VCaP (cell line): ENCODE data around the gene SUSD3.

Experiments used
- H3K27ac ChIP-seq: fragments of 450-650 bp; 2 replicates; pipeline ENCODE4 v1.5.1; 2017
- TF ChIP-seq, protein P1 (sequence below): fragments of 450-650 bp; conservative IDR thresholded peaks from 2 replicates; pipeline ENCODE4 v1.5.1; 2017; ENCODE audit warnings: mild to moderate bottlenecking, moderate library complexity

Gene SUSD3

DNA sequence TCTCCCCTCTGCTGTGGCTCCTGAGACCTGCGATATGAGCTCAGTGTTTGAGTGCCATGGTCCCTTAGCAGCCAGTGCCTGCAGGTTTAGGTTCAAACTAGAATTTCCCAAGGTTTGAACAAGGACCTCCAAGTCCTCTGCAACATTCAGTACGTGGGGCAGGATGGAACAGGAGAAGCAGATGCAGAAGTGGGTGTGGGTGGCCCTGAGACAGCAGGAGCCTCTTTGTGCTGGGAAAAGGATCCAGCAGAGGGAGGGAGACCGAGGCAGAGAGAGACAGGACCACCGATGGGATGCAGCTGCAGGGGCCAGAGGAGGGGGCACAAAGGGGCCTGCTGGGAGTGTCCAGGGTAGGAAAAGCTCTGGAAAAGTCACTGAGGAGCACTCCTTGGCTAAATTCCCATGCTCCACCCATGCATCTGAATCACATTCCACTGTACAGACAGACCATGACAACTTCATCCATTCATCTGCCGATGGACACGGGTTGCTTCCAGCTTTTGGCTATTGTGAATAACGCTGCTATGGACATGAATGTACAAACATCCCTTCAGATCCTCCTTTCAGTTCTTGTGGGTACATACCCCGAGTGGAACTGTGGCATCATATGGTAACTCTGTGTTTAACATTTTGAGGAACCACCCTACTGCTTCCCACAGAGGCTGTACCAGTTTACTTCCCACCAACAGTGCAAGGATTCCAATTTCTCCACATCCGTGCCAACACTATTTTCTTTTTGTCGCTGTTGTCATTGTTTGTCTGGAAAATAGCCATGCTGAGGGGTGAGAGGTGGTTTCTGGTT is 26.7 kb upstream of the SUSD3 start:
- H3K27ac ChIP-seq, result no peak overlapping the region
- TF ChIP-seq, protein P1, sequence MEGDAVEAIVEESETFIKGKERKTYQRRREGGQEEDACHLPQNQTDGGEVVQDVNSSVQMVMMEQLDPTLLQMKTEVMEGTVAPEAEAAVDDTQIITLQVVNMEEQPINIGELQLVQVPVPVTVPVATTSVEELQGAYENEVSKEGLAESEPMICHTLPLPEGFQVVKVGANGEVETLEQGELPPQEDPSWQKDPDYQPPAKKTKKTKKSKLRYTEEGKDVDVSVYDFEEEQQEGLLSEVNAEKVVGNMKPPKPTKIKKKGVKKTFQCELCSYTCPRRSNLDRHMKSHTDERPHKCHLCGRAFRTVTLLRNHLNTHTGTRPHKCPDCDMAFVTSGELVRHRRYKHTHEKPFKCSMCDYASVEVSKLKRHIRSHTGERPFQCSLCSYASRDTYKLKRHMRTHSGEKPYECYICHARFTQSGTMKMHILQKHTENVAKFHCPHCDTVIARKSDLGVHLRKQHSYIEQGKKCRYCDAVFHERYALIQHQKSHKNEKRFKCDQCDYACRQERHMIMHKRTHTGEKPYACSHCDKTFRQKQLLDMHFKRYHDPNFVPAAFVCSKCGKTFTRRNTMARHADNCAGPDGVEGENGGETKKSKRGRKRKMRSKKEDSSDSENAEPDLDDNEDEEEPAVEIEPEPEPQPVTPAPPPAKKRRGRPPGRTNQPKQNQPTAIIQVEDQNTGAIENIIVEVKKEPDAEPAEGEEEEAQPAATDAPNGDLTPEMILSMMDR, result no peak

GRCh38 chr9:93032545-93032944 is 26.0 kb upstream of the SUSD3 start:
- TF ChIP-seq, protein P1, result no peak
- no peak overlapping the region for H3K27ac ChIP-seq

DNA sequence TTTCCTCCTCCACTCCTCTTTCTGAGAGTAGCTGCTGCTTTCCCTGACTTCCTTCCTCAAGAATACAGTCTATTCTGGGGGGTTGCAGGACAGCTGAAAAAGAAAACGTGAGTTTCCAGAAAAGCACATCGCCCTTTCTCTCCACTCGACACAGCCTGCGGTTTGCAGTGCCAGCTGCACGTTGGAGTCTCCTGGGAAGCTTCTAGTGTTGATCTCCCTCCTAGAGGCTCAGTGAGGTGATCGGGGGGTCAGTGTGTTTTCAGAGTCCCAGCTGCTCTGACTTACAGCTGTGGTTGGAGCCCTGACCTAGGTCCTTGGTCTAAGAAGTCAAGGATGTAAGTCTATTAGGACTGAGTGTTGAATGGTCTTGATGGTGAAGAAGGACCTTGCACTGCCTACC is 25.0 kb upstream of the SUSD3 start:
- no peak overlapping the region for H3K27ac ChIP-seq
- TF ChIP-seq, protein P1, result no peak

GRCh38 chr9:93035106-93035660 is 23.3 kb upstream of the SUSD3 start:
- no peak overlapping the region for H3K27ac ChIP-seq

GRCh38 chr9:93035821-93036351 is 22.6 kb upstream of the SUSD3 start:
- TF ChIP-seq, protein P1, result no peak
- H3K27ac ChIP-seq, result no peak overlapping the region

More at GRCh38 chr9:93035106-93035660, 23.3 kb upstream of the SUSD3 start:
- TF ChIP-seq, protein P1, result no peak

DNA sequence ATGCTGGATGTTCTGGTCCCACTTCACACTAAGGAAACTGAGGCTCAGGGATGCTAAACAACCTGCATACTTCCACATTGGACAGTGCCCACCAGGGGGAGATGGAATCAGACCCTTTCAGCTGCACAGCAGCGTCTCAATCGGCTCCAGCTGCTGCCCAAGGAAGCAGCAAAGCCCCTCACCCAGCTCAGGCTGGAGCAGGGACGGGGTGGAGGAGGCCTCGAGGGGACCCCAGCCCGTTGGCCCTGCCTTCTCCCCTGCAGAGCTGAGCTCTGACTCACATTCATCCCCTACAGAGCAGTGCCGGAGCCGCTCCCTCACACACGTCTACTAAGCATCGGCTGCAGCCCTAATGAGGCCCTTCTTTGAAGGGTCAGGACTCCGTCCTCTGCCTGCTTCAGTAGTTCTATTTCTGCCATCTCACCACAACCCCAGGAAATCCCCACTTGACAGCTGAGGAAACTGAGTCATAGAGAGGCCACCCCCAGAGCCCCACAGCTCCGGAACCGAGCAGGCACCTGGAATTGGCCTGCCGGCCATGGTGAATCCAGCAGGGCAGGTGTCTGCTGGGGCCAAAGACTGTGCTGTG is 21.5 kb upstream of the SUSD3 start:
- TF ChIP-seq, protein P1, result no peak; the same call in 1 of the 2 replicates
- no peak overlapping the region for H3K27ac ChIP-seq

DNA sequence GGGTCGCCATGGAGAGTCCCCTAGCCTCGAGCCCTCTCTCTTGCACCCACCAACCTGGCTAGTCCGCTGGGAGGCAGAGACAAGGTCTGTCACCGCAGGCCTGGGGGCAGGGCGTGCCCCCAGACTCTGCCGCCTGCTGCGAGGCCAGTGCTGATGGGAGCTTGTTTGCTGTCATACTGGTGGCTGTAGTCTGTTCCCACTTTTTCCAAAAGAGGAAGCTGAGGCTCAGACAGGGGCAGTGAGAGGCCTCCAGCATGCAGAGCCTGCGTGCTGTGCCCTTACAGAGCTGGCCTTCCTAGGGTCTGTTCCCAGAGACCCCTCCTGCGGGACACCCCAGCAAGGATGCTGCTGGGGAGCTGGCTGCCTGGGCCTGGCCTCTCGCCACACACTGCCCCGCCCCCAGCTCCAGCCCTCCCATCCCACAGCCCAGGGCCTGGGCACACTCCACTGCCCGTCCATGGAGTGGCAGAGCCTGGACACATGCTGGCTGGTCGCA is 21.0 kb upstream of the SUSD3 start:
- no peak overlapping the region for H3K27ac ChIP-seq
- TF ChIP-seq, protein P1, result no peak
